ENCODE results near the gene FBXO27.

FBXO27 gene

GRCh38 chr19:39017646-39018045 lies 14.7 kb downstream of the FBXO27 start:
- TF ChIP-seq CTCF (IDR thresholded peaks at IDR 0.05; ENCODE audit: low read depth, low read length), result no peak
- no peak overlapping the region for H3K4me3 ChIP-seq (ENCODE audit: low read depth, low read length)

GRCh38 chr19:39017026-39017425 lies 15.3 kb downstream of the FBXO27 start:
- TF ChIP-seq CTCF (IDR thresholded peaks at IDR 0.05; ENCODE audit: low read depth, low read length), result no peak
- no peak overlapping the region for H3K4me3 ChIP-seq (ENCODE audit: low read depth, low read length)

GRCh38 chr19:39014037-39014436 lies 18.3 kb downstream of the FBXO27 start:
- no peak for TF ChIP-seq CTCF (IDR thresholded peaks at IDR 0.05; ENCODE audit: low read depth, low read length)
- no peak overlapping the region for H3K4me3 ChIP-seq (ENCODE audit: low read depth, low read length)

GRCh38 chr19:39009001-39009400 lies 23.3 kb downstream of the FBXO27 start:
- no peak for TF ChIP-seq CTCF (IDR thresholded peaks at IDR 0.05; ENCODE audit: low read depth, low read length)
- no peak overlapping the region for H3K4me3 ChIP-seq (ENCODE audit: low read depth, low read length)

GRCh38 chr19:39008137-39008536 lies 24.2 kb downstream of the FBXO27 start:
- no peak overlapping the region for H3K4me3 ChIP-seq (ENCODE audit: low read depth, low read length)
- no peak for TF ChIP-seq CTCF (IDR thresholded peaks at IDR 0.05; ENCODE audit: low read depth, low read length)

GRCh38 chr19:39007096-39007495 lies 25.3 kb downstream of the FBXO27 start:
- no peak overlapping the region for H3K4me3 ChIP-seq (ENCODE audit: low read depth, low read length)
- no peak for TF ChIP-seq CTCF (IDR thresholded peaks at IDR 0.05; ENCODE audit: low read depth, low read length)

- no peak overlapping the region for H3K4me3 ChIP-seq (ENCODE audit: low read depth, low read length)
- no peak for TF ChIP-seq CTCF (IDR thresholded peaks at IDR 0.05; ENCODE audit: low read depth, low read length)
Observed at GRCh38 chr19:39004403-39004802, 27.9 kb downstream of the FBXO27 start.
